ENCODE data around the gene MT1M.

GRCh38 chr16:56589141-56590039 lies 43.1 kb upstream of the MT1M start, which contains the start of gene MT3:
- TF ChIP-seq CTCF (conservative IDR thresholded peaks at IDR 0.05; ENCODE audit: low read length) (no peak), EZH2phosphoT487 (IDR thresholded peaks at IDR 0.05; ENCODE audit: borderline replicate concordance) (no peak)

Measured in Loucy (cell line).